ENCODE data around the gene PEDS1.

DNA sequence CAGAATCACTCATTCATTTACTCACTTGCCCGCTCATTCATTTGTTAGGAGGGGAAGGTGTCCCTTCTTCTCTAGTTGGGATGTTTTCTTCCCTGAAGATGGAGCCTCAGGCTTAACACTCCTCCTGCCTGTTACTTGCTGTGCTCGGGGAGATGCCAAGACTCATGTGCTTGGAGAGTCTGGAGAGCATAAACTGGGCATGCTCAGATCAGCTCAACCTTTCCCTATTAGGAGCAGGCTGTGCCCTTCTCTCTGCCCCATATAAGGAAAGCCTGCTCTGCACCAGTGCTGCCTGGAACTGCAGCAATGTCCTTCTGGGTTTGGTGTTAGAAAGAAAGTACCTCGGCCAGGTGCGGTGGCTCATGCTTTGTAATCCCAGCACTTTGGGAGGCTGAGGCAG is 22.5 kb downstream of the PEDS1 start:
- TF ChIP-seq, protein P1, sequence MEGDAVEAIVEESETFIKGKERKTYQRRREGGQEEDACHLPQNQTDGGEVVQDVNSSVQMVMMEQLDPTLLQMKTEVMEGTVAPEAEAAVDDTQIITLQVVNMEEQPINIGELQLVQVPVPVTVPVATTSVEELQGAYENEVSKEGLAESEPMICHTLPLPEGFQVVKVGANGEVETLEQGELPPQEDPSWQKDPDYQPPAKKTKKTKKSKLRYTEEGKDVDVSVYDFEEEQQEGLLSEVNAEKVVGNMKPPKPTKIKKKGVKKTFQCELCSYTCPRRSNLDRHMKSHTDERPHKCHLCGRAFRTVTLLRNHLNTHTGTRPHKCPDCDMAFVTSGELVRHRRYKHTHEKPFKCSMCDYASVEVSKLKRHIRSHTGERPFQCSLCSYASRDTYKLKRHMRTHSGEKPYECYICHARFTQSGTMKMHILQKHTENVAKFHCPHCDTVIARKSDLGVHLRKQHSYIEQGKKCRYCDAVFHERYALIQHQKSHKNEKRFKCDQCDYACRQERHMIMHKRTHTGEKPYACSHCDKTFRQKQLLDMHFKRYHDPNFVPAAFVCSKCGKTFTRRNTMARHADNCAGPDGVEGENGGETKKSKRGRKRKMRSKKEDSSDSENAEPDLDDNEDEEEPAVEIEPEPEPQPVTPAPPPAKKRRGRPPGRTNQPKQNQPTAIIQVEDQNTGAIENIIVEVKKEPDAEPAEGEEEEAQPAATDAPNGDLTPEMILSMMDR (conservative IDR thresholded peaks at IDR 0.05): no peak
- TF ChIP-seq ZFX (IDR thresholded peaks at IDR 0.05): no peak

Measured in C4-2B (cell line).